HG02870 (cell line): Measurements from ENCODE around the gene KRTCAP3.
"Not testable (repeated sequence)": the region's sequence is repeated elsewhere in the genome, so short reads cannot be mapped to it uniquely, and the experiment has no call there.

ENCODE experiments used
- ATAC-seq: cut with Tn5 transposase; IDR thresholded peaks from one replicate; pipeline ENCODE4 v1.9.1; 2021; ENCODE audit warnings: mild to moderate bottlenecking, moderate library complexity; ENCODE audit not compliant: unreplicated experiment

Gene KRTCAP3, protein sequence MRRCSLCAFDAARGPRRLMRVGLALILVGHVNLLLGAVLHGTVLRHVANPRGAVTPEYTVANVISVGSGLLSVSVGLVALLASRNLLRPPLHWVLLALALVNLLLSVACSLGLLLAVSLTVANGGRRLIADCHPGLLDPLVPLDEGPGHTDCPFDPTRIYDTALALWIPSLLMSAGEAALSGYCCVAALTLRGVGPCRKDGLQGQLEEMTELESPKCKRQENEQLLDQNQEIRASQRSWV

GRCh38 chr2:27441958-27442919, at the start of gene KRTCAP3:
KRTCAP3 (plus strand) TSS chr2:27442381; CDS start chr2:27442413, 32 bp downstream.
- ATAC-seq = no peak

DNA sequence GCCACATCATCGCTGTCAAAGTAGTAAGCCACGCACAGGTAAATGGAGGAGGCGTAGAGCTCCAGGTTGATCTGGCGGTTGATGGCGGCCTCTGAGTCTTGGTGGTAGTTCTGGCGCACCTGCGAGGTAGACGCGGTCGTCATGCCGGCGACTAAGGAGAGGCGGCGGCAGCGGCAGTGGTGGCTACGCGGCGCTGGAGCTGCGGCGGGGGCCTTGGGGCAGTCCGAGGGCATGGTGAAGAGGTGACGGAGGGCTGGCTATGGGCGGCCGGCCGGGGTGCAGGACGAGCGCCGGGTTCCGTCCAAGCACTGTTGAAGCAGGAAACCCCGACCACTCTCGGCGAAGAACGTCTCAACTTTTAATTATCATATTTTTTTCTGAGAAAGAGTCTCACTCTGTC, 49.0 kb upstream of the KRTCAP3 start:
- no peak for ATAC-seq

DNA sequence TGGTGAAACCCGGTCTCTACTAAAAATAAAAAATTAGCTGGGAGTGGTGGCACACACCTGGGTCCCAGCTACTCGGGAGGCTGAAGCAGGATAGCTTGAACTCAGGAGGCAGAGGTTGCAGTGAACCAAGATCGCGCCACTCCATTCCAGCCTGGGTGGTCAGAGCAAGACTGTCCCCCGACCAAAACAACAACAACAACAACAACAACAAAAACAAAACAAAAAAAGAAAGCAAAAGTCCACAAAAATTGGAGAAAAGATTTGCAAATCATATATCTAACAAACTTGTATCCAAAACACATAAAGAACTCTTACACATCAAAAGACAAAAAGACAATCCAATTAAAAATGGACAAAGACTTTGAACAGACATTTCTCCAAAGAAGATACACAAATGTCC, 43.2 kb upstream of the KRTCAP3 start:
- ATAC-seq = no peak

- no peak for ATAC-seq
Measured at GRCh38 chr2:27400348-27401135, 41.6 kb upstream of the KRTCAP3 start.

DNA sequence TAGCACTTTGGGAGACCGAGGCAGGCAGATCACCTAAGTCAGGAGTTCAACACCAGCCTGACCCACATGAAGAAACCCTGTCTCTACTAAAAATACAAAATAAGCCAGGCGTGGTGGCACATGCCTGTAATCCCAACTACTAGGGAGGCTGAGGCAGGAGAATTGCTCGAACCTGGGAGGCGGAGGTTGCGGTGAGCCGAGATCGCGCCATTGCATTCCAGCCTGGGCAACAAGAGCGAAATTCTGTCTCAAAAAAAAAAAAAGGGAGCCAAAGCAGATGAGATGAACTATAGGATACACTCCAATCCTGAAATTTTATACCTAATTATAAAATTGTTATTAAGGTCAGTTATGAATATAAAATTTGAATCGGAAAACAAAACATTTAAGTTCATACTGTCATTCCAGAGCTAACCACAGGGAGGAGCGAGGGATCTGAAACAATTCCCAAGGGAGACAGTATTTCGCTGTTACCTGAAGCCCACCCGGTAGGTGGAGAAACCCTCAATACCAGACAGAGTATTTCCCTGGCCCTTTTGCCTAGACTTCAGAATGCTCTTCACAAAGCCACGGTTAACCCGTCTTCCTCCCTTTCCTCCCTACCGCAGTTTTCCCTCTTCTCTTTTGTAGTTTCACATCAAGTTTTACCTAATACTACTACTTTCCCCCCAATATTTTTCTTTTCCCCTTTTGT, 34.2 kb upstream of the KRTCAP3 start:
- no peak for ATAC-seq

- peak; percentile 18 for ATAC-seq
Measured at GRCh38 chr2:27408601-27409320, 33.4 kb upstream of the KRTCAP3 start.

DNA sequence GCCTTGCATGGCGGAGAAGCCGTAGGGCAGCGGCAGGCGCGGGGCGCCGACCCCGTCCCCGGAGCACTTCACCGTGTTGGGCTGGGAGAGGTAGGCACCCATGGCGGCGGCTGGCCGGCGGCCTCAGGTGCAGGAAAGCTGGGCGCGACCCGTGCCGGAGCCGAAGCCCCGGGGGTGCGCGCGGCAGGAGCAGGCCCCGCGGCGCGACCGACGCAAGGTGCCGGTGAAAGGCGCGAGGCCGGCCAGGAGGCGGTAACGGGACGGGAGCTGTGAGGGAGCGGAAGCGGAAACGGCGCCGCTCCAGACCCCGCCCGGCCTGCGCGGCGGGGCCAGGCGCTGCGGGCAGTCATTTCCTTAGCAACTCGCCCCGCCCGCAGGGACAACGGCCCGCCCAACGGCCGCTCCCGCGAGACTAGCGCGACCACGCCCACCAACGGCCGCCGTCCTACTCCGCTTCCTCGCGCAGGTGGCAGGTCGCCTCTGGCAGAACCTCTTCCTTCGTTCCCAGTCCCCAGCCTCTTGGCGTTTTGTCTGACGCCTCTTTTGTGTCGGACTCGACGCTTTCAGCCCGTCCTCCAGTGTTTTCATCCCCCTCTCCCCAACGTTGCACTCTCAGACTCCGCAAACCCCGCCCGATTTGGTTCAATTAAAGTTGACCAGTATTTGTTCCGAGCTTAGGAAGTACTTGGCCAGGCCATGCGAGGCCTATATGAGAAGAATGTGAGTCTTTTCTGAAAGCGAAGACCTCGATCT, 32.7 kb upstream of the KRTCAP3 start, which contains the start of gene PPM1G:
TSS of gene PPM1G (minus strand) at position 271 of the 753 bp plus-strand sequence. CDS start at position 102, 169 bp downstream.
- ATAC-seq = peak; percentile 86

GRCh38 chr2:27412419-27413152, 29.6 kb upstream of the KRTCAP3 start:
- no peak for ATAC-seq

- no peak for ATAC-seq
Measured at GRCh38 chr2:27416151-27416550, 26.0 kb upstream of the KRTCAP3 start.

DNA sequence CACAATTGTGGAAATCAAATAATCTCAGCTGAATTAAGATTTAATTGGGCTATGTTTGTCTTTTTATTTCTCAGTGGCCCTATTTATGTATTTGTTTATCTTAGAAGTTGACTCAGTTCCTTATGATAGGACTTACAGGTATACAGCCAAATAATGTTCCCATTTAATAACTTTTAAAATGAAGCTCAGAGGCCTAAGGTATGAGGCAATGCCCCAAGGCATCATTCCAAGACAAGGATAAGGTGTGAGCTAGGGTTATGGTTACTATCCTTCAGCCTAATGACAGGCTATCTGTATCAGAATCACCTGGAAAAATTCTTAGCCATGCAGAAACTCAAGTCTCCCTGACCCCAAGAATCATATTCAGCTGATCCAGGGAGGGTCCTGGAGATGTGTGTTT, 21.2 kb upstream of the KRTCAP3 start:
- no peak for ATAC-seq

DNA sequence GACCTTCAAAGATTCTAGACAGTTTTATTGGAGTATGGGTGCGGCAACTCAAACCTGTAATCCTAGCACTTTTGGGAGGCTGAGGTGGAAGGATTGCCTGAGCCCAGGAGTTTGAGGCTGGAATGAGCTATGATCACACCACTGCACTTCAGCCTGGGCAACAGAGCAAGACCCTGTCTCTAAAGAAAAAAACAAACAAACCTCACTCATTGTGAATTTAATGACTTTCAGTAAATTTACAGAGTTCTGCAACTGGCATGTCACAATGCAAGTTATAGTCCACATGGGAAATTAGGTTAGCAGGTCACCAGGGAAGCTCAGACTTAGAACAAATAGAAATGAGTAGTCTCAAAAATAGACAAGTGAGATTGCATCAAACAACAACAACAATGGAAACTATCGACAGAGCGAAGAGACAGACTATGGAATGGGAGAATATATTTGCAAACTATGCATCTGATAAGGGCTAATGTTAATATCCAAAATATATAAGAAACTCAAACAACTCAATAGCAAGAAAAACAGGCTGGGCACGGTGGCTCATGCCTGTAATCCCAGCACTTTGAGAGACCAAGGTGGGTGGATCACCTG, 20.4 kb upstream of the KRTCAP3 start:
- ATAC-seq = no peak

- no peak for ATAC-seq
Measured at GRCh38 chr2:27422958-27423357, 19.2 kb upstream of the KRTCAP3 start.

DNA sequence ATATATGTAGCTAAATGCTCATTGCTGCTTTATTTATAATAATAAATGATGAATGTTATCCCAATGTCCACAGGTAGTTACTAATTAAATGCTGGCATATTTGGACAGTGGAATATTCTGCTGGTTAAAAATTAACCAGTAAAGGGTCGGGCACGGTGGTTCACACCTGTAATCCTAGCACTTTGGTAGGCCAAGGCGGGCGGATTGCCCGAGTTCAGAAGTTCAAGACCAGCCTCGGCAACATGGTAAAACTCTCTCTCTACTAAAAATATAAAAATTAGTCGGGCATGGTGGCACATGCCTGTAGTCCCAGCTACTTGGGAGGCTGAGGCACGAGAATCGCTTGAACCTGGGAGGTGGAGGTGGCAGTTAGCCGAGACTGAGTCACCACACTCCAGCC, 17.1 kb upstream of the KRTCAP3 start:
- ATAC-seq = not testable (repeated sequence)

DNA sequence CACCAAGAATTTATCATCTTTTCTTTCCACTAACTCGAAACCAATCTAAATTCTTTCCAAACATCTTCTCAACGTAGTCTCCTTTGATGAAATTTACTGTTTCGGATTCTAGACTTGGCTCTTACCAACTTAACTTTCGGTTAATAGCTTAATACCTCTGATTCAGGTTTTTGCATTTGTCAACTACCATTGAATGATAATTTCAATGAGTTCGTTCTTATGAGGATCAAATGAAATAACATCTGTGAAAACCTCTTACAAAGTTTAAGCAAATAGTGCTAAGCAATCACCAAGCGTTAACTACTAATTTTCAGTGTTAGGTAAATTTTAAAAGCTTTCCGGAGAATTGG, 14.3 kb upstream of the KRTCAP3 start:
- no peak for ATAC-seq

GRCh38 chr2:27428213-27428977, 13.8 kb upstream of the KRTCAP3 start, which contains the start of gene NRBP1:
NRBP1 (plus strand) TSS chr2:27428631; CDS start chr2:27433274, 4,643 bp downstream.
- ATAC-seq = peak; percentile 86

- ATAC-seq = peak; percentile 61
Measured at GRCh38 chr2:27428978-27429541, 13.1 kb upstream of the KRTCAP3 start.

- no peak for ATAC-seq
Measured at GRCh38 chr2:27431395-27431794, 10.8 kb upstream of the KRTCAP3 start.
